OCI-M2 (cell line): ENCODE measurements around the gene TMED10.

Experiments used
- DNase-seq: peaks from one replicate; lab custom pipeline; 2025; ENCODE audit not compliant: unreplicated experiment; lab: John Stamatoyannopoulos, UW

TMED10 gene

GRCh38 chr14:75176142-75176820, at the start of gene TMED10:
Gene TMED10, minus strand, starts transcription at chr14:75176612. Its CDS starts 33 bp downstream, at chr14:75176579.
- no peak for DNase-seq

- no peak for DNase-seq
These were observed 48.1 kb upstream of the TMED10 start for GRCh38 chr14:75224561-75224960.

- no peak for DNase-seq
These were observed 47.3 kb upstream of the TMED10 start for GRCh38 chr14:75223664-75224154.

GRCh38 chr14:75222208-75222701, 45.8 kb upstream of the TMED10 start:
- DNase-seq: no peak

GRCh38 chr14:75221797-75222196, 45.4 kb upstream of the TMED10 start:
- DNase-seq: no peak

GRCh38 chr14:75220156-75220555, 43.7 kb upstream of the TMED10 start:
- DNase-seq: no peak

GRCh38 chr14:75217508-75218206, 41.2 kb upstream of the TMED10 start:
- no peak for DNase-seq

- DNase-seq: no peak
These were observed 40.1 kb upstream of the TMED10 start for GRCh38 chr14:75216427-75217006.

- no peak for DNase-seq
These were observed 39.1 kb upstream of the TMED10 start for GRCh38 chr14:75215520-75215919.

- no peak for DNase-seq
These were observed 38.1 kb upstream of the TMED10 start for GRCh38 chr14:75214558-75214957.

GRCh38 chr14:75213172-75213571, 36.8 kb upstream of the TMED10 start:
- DNase-seq: no peak

GRCh38 chr14:75208843-75209242, 32.4 kb upstream of the TMED10 start:
- DNase-seq: no peak

GRCh38 chr14:75206190-75206589, 29.8 kb upstream of the TMED10 start:
- no peak for DNase-seq

GRCh38 chr14:75205591-75205990, 29.2 kb upstream of the TMED10 start:
- DNase-seq: no peak

GRCh38 chr14:75204116-75204515, 27.7 kb upstream of the TMED10 start:
- no peak for DNase-seq

- no peak for DNase-seq
These were observed 26.2 kb upstream of the TMED10 start for GRCh38 chr14:75202657-75203056.

- no peak for DNase-seq
These were observed 24.7 kb upstream of the TMED10 start for GRCh38 chr14:75201087-75201486.

GRCh38 chr14:75200451-75200850, 24.0 kb upstream of the TMED10 start:
- DNase-seq: no peak

- no peak for DNase-seq
These were observed 22.0 kb upstream of the TMED10 start for GRCh38 chr14:75198291-75198933.

- no peak for DNase-seq
These were observed 20.9 kb upstream of the TMED10 start for GRCh38 chr14:75197338-75197737.

GRCh38 chr14:75196468-75196867, 20.1 kb upstream of the TMED10 start:
- peak; percentile 28 for DNase-seq
